Activated T-cell treated with anti-CD3 and anti-CD28 coated beads, Interleukin-2, amount 50 U/mL, for 24 hours (primary cell): ENCODE measurements around the gene PEPD.

Source experiments
- DNase-seq: peaks from one replicate; pipeline ENCODE4 v3.0.0-alpha.2; 2020
- H3K27ac Mint-ChIP-seq: 2 replicates; pipeline ENCODE4 v1.8.0; 2020; ENCODE audit warnings: mild to moderate bottlenecking, mixed read lengths
- H3K27me3 Mint-ChIP-seq: 2 replicates; pipeline ENCODE4 v1.8.0; 2020; ENCODE audit warnings: mixed read lengths
- H3K36me3 Mint-ChIP-seq: 2 replicates; pipeline ENCODE4 v1.8.0; 2020; ENCODE audit warnings: low read depth, mixed read lengths
- H3K4me1 Mint-ChIP-seq: 2 replicates; pipeline ENCODE4 v1.8.0; 2020; ENCODE audit warnings: low read depth, mixed read lengths
- H3K4me3 Mint-ChIP-seq: 2 replicates; pipeline ENCODE4 v1.8.0; 2020; ENCODE audit warnings: mild to moderate bottlenecking, moderate library complexity, mixed read lengths
- H3K9me3 Mint-ChIP-seq: 2 replicates; pipeline ENCODE4 v1.8.0; 2020; ENCODE audit warnings: mixed read lengths

PEPD gene

GRCh38 chr19:33528404-33528803 lies 6.8 kb upstream of the PEPD start:
- H3K4me1 Mint-ChIP-seq: no peaks in the 10 kb centered on the region
- H3K27ac Mint-ChIP-seq: no peak overlapping the region
- H3K9me3 Mint-ChIP-seq: no peaks in the 10 kb centered on the region
- no peak overlapping the region for H3K4me3 Mint-ChIP-seq
- H3K36me3 Mint-ChIP-seq: no peaks in the 10 kb centered on the region
- H3K27me3 Mint-ChIP-seq: peaks cover 26% of the 10 kb centered on the region
- no peak for DNase-seq

GRCh38 chr19:33527125-33527524 lies 5.5 kb upstream of the PEPD start:
- no peaks in the 10 kb centered on the region for H3K36me3 Mint-ChIP-seq
- peaks cover 7% of the 10 kb centered on the region for H3K4me1 Mint-ChIP-seq
- no peak for DNase-seq
- no peaks in the 10 kb centered on the region for H3K9me3 Mint-ChIP-seq
- no peak overlapping the region for H3K27ac Mint-ChIP-seq
- peaks cover 26% of the 10 kb centered on the region for H3K27me3 Mint-ChIP-seq
- H3K4me3 Mint-ChIP-seq: no peak overlapping the region

- H3K9me3 Mint-ChIP-seq: no peaks in the 10 kb centered on the region
- H3K4me1 Mint-ChIP-seq: peaks cover 26% of the 10 kb centered on the region
- H3K27ac Mint-ChIP-seq: no peak overlapping the region
- peaks cover 2% of the 10 kb centered on the region for H3K36me3 Mint-ChIP-seq
- H3K4me3 Mint-ChIP-seq: no peak overlapping the region
- DNase-seq: no peak
- peaks cover 11% of the 10 kb centered on the region for H3K27me3 Mint-ChIP-seq
Measured at GRCh38 chr19:33524024-33524664, 2.6 kb upstream of the PEPD start.

GRCh38 chr19:33523167-33523566 lies 1.6 kb upstream of the PEPD start:
- peaks cover 27% of the 10 kb centered on the region for H3K4me1 Mint-ChIP-seq
- H3K4me3 Mint-ChIP-seq: no peak overlapping the region
- no peak for DNase-seq
- H3K36me3 Mint-ChIP-seq: peaks cover 2% of the 10 kb centered on the region
- H3K9me3 Mint-ChIP-seq: no peaks in the 10 kb centered on the region
- H3K27ac Mint-ChIP-seq: no peak overlapping the region
- H3K27me3 Mint-ChIP-seq: peaks cover 3% of the 10 kb centered on the region

GRCh38 chr19:33522371-33522662 lies 726 bp upstream of the PEPD start:
- no peaks in the 10 kb centered on the region for H3K27me3 Mint-ChIP-seq
- no peaks in the 10 kb centered on the region for H3K9me3 Mint-ChIP-seq
- peak overlapping the region; percentile 87 for H3K27ac Mint-ChIP-seq
- peak overlapping the region; percentile 86 for H3K4me3 Mint-ChIP-seq
- H3K4me1 Mint-ChIP-seq: peaks cover 27% of the 10 kb centered on the region
- DNase-seq: no peak
- H3K36me3 Mint-ChIP-seq: peaks cover 2% of the 10 kb centered on the region

- no peak for DNase-seq
- no peaks in the 10 kb centered on the region for H3K9me3 Mint-ChIP-seq
- H3K27me3 Mint-ChIP-seq: no peaks in the 10 kb centered on the region
- H3K27ac Mint-ChIP-seq: peak overlapping the region; percentile 81
- H3K4me1 Mint-ChIP-seq: peaks cover 35% of the 10 kb centered on the region
- H3K4me3 Mint-ChIP-seq: peak overlapping the region; percentile 86
- H3K36me3 Mint-ChIP-seq: peaks cover 2% of the 10 kb centered on the region
Measured at GRCh38 chr19:33520844-33521479, 629 bp downstream of the PEPD start.

- H3K27ac Mint-ChIP-seq: peak overlapping the region; percentile 65
- no peak for DNase-seq
- peaks cover 2% of the 10 kb centered on the region for H3K36me3 Mint-ChIP-seq
- no peaks in the 10 kb centered on the region for H3K27me3 Mint-ChIP-seq
- H3K4me1 Mint-ChIP-seq: peaks cover 43% of the 10 kb centered on the region
- no peaks in the 10 kb centered on the region for H3K9me3 Mint-ChIP-seq
- H3K4me3 Mint-ChIP-seq: peak overlapping the region; percentile 86
Measured at GRCh38 chr19:33520048-33520643, 1.4 kb downstream of the PEPD start.

GRCh38 chr19:33519416-33519815 lies 2.2 kb downstream of the PEPD start:
- Mint-ChIP-seq H3K4me3 (no peak overlapping the region), H3K9me3 (no peaks in the 10 kb centered on the region), H3K27me3 (no peaks in the 10 kb centered on the region), H3K4me1 (peaks cover 47% of the 10 kb centered on the region), H3K36me3 (peaks cover 2% of the 10 kb centered on the region), H3K27ac (no peak overlapping the region)
- DNase-seq: no peak

- DNase-seq: no peak
- peaks cover 2% of the 10 kb centered on the region for H3K36me3 Mint-ChIP-seq
- H3K27ac Mint-ChIP-seq: no peak overlapping the region
- no peak overlapping the region for H3K4me3 Mint-ChIP-seq
- H3K4me1 Mint-ChIP-seq: peaks cover 47% of the 10 kb centered on the region
- H3K27me3 Mint-ChIP-seq: no peaks in the 10 kb centered on the region
- no peaks in the 10 kb centered on the region for H3K9me3 Mint-ChIP-seq
Measured at GRCh38 chr19:33518541-33518940, 3.0 kb downstream of the PEPD start.

GRCh38 chr19:33517922-33518321 lies 3.7 kb downstream of the PEPD start:
- peaks cover 6% of the 10 kb centered on the region for H3K36me3 Mint-ChIP-seq
- H3K9me3 Mint-ChIP-seq: no peaks in the 10 kb centered on the region
- no peak overlapping the region for H3K27ac Mint-ChIP-seq
- H3K4me3 Mint-ChIP-seq: no peak overlapping the region
- H3K4me1 Mint-ChIP-seq: peaks cover 47% of the 10 kb centered on the region
- DNase-seq: no peak
- H3K27me3 Mint-ChIP-seq: no peaks in the 10 kb centered on the region

GRCh38 chr19:33515921-33516320 lies 5.7 kb downstream of the PEPD start:
- no peak overlapping the region for H3K27ac Mint-ChIP-seq

GRCh38 chr19:33514885-33515551 lies 6.6 kb downstream of the PEPD start:
- Mint-ChIP-seq H3K27ac (no peak overlapping the region), H3K36me3 (peaks cover 21% of the 10 kb centered on the region), H3K4me3 (no peak overlapping the region), H3K4me1 (peaks cover 26% of the 10 kb centered on the region), H3K27me3 (no peaks in the 10 kb centered on the region), H3K9me3 (no peaks in the 10 kb centered on the region)
- DNase-seq: no peak

More at GRCh38 chr19:33515921-33516320, 5.7 kb downstream of the PEPD start:
- Mint-ChIP-seq H3K27me3 (no peaks in the 10 kb centered on the region), H3K9me3 (no peaks in the 10 kb centered on the region), H3K4me3 (no peak overlapping the region), H3K4me1 (peaks cover 35% of the 10 kb centered on the region), H3K36me3 (peaks cover 18% of the 10 kb centered on the region)
- no peak for DNase-seq

GRCh38 chr19:33513424-33513823 lies 8.2 kb downstream of the PEPD start:
- Mint-ChIP-seq H3K4me1 (peaks cover 20% of the 10 kb centered on the region), H3K36me3 (peaks cover 35% of the 10 kb centered on the region), H3K9me3 (no peaks in the 10 kb centered on the region), H3K27me3 (no peaks in the 10 kb centered on the region), H3K27ac (no peak overlapping the region), H3K4me3 (no peak overlapping the region)
- no peak for DNase-seq

- Mint-ChIP-seq H3K36me3 (peaks cover 35% of the 10 kb centered on the region), H3K27me3 (no peaks in the 10 kb centered on the region), H3K27ac (no peak overlapping the region), H3K4me1 (peaks cover 20% of the 10 kb centered on the region), H3K4me3 (no peak overlapping the region), H3K9me3 (no peaks in the 10 kb centered on the region)
- no peak for DNase-seq
Measured at GRCh38 chr19:33512580-33513137, 8.9 kb downstream of the PEPD start.

- no peak overlapping the region for H3K27ac Mint-ChIP-seq
- no peak for DNase-seq
- no peaks in the 10 kb centered on the region for H3K27me3 Mint-ChIP-seq
- no peaks in the 10 kb centered on the region for H3K9me3 Mint-ChIP-seq
- peaks cover 35% of the 10 kb centered on the region for H3K36me3 Mint-ChIP-seq
- no peak overlapping the region for H3K4me3 Mint-ChIP-seq
- H3K4me1 Mint-ChIP-seq: peaks cover 20% of the 10 kb centered on the region
Measured at GRCh38 chr19:33512021-33512420, 9.6 kb downstream of the PEPD start.
